C4-2B (cell line): ENCODE results near the gene C6orf163.

ENCODE experiments used
- ZFX ChIP-seq: fragments of 450-650 bp; IDR thresholded peaks from 2 replicates; pipeline ENCODE4 v1.6.1; 2017
- TF ChIP-seq, protein P1 (sequence below): fragments of 450-650 bp; conservative IDR thresholded peaks from 2 replicates; pipeline ENCODE4 v1.5.1; 2017; ENCODE audit warnings: mild to moderate bottlenecking

DNA sequence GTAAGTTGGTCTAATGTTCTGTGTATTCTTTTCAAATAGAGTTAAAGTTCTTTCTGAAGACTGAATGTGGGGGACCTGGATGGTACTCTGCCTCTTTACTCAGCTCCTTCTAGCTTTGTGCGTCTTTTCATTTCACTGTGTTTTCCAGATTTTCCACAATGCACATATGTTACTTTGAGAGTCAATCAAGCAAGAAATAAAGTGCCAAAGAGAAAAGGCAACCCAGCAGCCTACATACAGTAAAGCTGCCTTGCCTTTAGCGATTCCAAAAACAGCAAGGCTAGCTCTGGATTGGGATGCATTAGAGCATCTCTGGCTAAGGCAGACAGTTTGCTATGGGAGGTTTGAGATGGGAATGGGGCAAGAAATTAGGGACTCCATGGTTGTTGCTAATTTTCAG is 5.3 kb downstream of the C6orf163 start:
- TF ChIP-seq, protein P1, sequence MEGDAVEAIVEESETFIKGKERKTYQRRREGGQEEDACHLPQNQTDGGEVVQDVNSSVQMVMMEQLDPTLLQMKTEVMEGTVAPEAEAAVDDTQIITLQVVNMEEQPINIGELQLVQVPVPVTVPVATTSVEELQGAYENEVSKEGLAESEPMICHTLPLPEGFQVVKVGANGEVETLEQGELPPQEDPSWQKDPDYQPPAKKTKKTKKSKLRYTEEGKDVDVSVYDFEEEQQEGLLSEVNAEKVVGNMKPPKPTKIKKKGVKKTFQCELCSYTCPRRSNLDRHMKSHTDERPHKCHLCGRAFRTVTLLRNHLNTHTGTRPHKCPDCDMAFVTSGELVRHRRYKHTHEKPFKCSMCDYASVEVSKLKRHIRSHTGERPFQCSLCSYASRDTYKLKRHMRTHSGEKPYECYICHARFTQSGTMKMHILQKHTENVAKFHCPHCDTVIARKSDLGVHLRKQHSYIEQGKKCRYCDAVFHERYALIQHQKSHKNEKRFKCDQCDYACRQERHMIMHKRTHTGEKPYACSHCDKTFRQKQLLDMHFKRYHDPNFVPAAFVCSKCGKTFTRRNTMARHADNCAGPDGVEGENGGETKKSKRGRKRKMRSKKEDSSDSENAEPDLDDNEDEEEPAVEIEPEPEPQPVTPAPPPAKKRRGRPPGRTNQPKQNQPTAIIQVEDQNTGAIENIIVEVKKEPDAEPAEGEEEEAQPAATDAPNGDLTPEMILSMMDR = no peak
- no peak for TF ChIP-seq ZFX
